GM12872 (cell line): ENCODE data around the gene USP3.

Experiments
- TF ChIP-seq, protein P1 (sequence below): IDR thresholded peaks from 3 replicates; pipeline ENCODE4 v1.5.1; 2011; ENCODE audit warnings: low read depth, mild to moderate bottlenecking, low read length, moderate library complexity; ENCODE audit not compliant: insufficient read depth

Gene USP3

DNA sequence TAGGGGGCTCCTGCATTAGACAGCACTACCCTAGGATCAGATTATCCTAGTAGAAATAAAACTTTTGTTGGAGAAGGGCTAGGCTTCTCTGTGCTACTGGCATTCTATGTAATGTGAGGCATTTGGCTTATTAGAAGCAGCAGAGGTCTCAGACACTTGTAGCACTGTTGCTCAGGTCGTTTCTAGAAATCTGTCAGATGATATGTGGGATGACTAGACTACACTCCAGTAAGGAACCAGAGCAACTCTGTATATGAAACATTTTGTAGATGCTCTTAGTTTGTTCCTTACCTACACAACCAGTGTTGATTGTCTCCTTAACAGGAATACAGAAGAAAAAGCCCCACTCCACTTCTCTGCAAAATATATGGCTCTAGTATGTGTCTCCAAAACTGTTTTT, 70.9 kb downstream of the USP3 start:
- TF ChIP-seq, protein P1, sequence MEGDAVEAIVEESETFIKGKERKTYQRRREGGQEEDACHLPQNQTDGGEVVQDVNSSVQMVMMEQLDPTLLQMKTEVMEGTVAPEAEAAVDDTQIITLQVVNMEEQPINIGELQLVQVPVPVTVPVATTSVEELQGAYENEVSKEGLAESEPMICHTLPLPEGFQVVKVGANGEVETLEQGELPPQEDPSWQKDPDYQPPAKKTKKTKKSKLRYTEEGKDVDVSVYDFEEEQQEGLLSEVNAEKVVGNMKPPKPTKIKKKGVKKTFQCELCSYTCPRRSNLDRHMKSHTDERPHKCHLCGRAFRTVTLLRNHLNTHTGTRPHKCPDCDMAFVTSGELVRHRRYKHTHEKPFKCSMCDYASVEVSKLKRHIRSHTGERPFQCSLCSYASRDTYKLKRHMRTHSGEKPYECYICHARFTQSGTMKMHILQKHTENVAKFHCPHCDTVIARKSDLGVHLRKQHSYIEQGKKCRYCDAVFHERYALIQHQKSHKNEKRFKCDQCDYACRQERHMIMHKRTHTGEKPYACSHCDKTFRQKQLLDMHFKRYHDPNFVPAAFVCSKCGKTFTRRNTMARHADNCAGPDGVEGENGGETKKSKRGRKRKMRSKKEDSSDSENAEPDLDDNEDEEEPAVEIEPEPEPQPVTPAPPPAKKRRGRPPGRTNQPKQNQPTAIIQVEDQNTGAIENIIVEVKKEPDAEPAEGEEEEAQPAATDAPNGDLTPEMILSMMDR: no peak

DNA sequence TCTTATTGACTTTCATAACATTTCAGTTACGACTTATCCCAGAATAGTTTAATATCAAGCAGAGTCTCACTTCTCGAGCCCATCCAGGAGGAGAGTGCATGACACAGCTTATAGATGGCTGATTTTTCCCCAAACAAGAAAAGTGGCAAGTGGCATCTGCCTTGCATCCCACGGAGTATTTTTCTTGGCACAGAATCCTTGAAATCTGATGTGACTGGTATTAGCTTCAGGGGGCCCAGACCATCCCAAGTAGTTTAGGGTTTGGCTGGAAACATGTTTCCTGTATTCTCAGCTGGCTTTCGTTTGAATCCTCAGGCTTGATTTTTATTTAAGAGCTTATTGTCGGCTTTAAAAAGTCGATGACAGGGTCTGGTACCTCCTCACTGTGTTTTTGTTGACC, 72.0 kb downstream of the USP3 start:
- TF ChIP-seq, protein P1: no peak

DNA sequence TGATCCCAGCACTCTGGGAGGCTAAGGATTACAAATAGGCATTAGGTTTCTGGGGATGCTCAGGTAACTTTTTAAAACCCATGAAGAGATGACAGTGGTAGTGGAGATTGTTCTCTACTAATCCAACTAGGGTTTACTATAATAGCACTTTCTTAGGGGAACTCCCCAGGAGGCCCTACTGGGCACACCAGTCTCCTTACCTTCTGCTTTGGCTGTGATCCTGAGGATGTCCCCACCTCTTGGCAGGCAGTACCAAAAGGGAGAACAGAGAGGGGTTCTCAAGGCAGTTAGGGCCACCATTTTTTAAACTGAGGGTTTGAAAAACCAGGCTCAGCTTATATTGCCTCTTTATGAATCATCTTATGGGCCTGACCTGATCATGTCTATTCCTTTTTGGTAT, 77.8 kb downstream of the USP3 start:
- TF ChIP-seq, protein P1: no peak

DNA sequence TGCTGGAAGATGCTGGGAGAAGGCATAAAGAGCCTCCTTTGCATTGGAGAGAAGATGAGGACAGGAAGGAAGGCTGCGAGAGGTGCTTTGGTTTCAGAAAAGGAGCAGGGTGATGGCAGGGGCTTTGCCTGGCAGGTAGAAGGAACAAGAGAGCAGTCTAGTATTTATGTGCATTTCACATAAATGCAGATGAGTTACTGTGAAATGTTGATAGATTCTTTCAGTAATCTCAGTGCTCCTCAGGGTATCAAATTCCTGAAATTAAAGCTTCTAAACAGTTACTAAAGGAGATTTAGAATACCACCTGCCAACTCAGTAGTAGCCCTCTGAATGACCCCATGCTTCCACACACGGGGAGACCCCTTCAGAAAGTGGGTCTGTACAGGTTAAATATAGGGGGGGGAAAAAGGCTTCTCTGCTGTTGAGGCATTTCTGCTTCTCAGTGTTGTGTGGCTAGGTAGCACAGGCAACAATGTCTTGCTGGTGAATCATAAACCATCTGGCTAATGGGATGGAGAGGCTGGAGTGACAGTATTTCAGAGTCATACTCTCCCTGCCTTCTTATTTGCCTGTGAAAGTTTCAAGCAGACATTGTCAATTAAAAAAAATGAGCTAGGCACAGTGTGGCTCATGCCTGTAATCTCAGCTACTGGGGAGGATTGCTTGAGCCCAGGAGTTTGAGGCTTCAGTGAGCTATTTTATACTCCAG, 78.5 kb downstream of the USP3 start:
- TF ChIP-seq, protein P1: no peak

DNA sequence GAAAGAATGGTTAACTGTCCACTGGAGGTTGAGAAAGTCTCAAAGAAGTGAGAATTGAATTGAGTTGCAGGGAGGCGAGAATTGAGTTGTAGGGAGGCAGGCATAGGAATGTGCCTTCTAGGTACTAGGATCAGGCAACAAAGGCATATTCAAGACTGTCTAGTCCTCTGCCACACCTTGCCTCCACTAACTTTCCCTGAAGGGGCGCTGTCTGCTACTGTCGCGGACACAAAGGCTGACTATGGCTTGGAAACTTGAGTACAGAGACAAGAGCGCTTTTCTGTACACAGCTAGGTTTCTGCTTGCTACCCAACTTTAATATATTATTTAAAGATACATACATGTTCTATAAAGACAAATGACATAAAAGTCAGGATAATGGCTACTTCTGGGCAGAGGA, 82.4 kb downstream of the USP3 start:
- TF ChIP-seq, protein P1: 0 out of 3 replicates have a peak, but pooled peaks have one; percentile 6

DNA sequence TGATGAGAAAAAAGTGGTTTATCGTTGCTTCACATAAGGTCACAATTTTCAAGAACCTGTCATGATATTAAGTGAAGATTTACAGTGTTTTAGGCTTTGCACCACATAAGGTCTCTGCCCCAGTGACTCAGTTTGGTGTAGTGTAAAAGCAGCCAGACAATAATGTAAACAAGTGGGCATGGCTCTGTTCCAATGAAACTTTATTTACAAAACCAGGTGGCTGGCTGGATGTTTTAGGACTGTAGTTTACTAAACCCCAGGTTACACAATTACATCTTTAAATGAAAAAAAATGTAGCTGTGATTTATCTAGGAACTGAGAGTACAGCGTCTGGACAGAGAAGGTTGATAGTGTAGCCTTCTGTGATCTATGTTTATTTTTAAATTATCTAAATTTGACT, 83.1 kb downstream of the USP3 start:
- TF ChIP-seq, protein P1: no peak

DNA sequence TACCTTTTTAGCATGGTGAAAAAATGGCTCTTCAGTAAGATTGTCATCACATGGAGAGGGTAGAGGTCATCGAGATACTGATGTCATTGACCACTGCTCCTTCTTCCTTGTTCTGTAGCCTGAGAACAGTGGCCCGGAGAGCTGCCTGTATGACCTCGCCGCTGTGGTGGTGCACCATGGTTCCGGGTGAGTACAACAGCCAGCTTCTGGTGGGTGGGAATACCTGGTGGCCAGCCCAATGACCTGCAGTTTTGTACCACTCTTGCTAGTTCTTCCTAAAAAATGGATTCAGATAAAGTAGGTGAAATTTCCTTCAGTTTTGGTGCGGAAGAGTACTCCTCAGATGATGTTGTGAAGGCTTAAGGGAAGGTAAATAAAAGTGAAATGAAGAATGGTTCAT, 84.4 kb downstream of the USP3 start:
- TF ChIP-seq, protein P1: no peak
